H1 (cell line): ENCODE data around the gene NID1. TPM values are rescaled to one million over a fixed set of nuclear protein-coding genes. Genes with fewer than 3 reads are reported as not detected.

Experiments used
- CTCF ChIA-PET: fragments of 300-600 bp; sonication (Branson Sonifier 250); formaldehyde crosslinking; loops from one replicate; lab custom pipeline; 2021; ENCODE audit not compliant: partially characterized antibody; lab: Charles Lee
- POLR2A ChIA-PET: fragments of 300-600 bp; sonication (Branson Sonifier 250); formaldehyde crosslinking; loops from one replicate; lab custom pipeline; 2021; ENCODE audit warnings: inconsistent platforms; ENCODE audit not compliant: partially characterized antibody; lab: Charles Lee
- DNase-seq, 2 experiments: peaks; one replicate each; pipeline versions ENCODE4 v3.0.0 to v3.0.0-alpha.2; 2010 to 2022; ENCODE audit warnings: low spot score in 2 of 2, low read depth in 1 of 2, mixed read lengths in 1 of 2
- FAIRE-seq: peaks from 2 replicates; lab custom pipeline; 2011; peaks lifted over from hg19 to GRCh38; lab: Jason Lieb, UNC
- H2AFZ ChIP-seq: 2 replicates; pipeline ENCODE4 v1.8.1; 2012; ENCODE audit warnings: low read length, inconsistent platforms
- H2AK5ac ChIP-seq: 2 replicates; pipeline ENCODE4 v1.6.1; 2013; ENCODE audit warnings: low read depth, low read length
- H2BK120ac ChIP-seq: replicated peaks from 2 replicates; pipeline ENCODE3; 2013; ENCODE audit warnings: low read depth, low read length, inconsistent platforms
- H2BK12ac ChIP-seq: 2 replicates; pipeline ENCODE4 v1.6.1; 2013; ENCODE audit warnings: low read depth, low read length
- H2BK15ac ChIP-seq: 2 replicates; pipeline ENCODE4 v1.6.1; 2013; ENCODE audit warnings: low read length
- H2BK20ac ChIP-seq: 2 replicates; pipeline ENCODE4 v1.6.1; 2013; ENCODE audit warnings: low read length
- H2BK5ac ChIP-seq: 2 replicates; pipeline ENCODE4 v1.6.1; 2013; ENCODE audit warnings: low read depth, low read length
- H3K14ac ChIP-seq: 2 replicates; pipeline ENCODE4 v1.6.1; 2013; ENCODE audit warnings: inconsistent platforms; ENCODE audit not compliant: insufficient read length
- H3K18ac ChIP-seq: 2 replicates; pipeline ENCODE4 v1.6.1; 2013; ENCODE audit warnings: low read length; ENCODE audit errors: extremely low read depth
- H3K23ac ChIP-seq: 2 replicates; pipeline ENCODE4 v1.6.1; 2013; ENCODE audit warnings: inconsistent platforms; ENCODE audit not compliant: insufficient read length
- H3K23me2 ChIP-seq: 2 replicates; pipeline ENCODE4 v1.6.1; 2013; ENCODE audit warnings: low read depth, low read length
- H3K27ac ChIP-seq: 2 replicates; pipeline ENCODE4 v1.6.1; 2011; ENCODE audit warnings: low read depth, low read length, inconsistent platforms
- H3K27me3 ChIP-seq, 4 experiments: replicated peaks in 1 of 4; 1 replicate in 1 of 4; 2 replicates in 3 of 4; pipeline versions ENCODE4 v1.6.1 to v1.8.1; 2011 to 2013; ENCODE audit warnings: low read length in 3 of 4, mild to moderate bottlenecking in 3 of 4, inconsistent platforms in 2 of 4, mixed read lengths in 2 of 4, moderate library complexity in 1 of 4; ENCODE audit not compliant: control insufficient read depth in 3 of 4, insufficient read depth in 3 of 4; ENCODE audit errors: extremely low read depth in 1 of 4
- H3K36me3 ChIP-seq, 4 experiments: 2 replicates each; pipeline versions ENCODE4 v1.6.1 to v1.8.1; 2011 to 2013; ENCODE audit warnings: mild to moderate bottlenecking in 4 of 4, low read length in 3 of 4, moderate library complexity in 2 of 4, control low read depth in 1 of 4, inconsistent platforms in 1 of 4; ENCODE audit not compliant: insufficient read depth in 4 of 4, control insufficient read depth in 2 of 4
- H3K4ac ChIP-seq: replicated peaks from 2 replicates; pipeline ENCODE3; 2013; ENCODE audit warnings: low read length, low read depth, mixed read lengths, inconsistent platforms; ENCODE audit not compliant: insufficient read length
- H3K4me1 ChIP-seq, 4 experiments: replicated peaks in 1 of 4; 1 replicate in 1 of 4; 2 replicates in 3 of 4; pipeline versions ENCODE4 v1.6.1 to v1.8.1; 2011 to 2013; ENCODE audit warnings: low read length in 3 of 4, inconsistent platforms in 2 of 4, mixed read lengths in 1 of 4; ENCODE audit not compliant: insufficient read depth in 4 of 4, control insufficient read depth in 3 of 4
- H3K4me2 ChIP-seq, 2 experiments: 2 replicates each; pipeline versions ENCODE4 v1.6.1 to v1.8.1; 2011 to 2013; ENCODE audit warnings: low read depth in 2 of 2, low read length in 2 of 2, control low read depth in 1 of 2, inconsistent platforms in 1 of 2, mild to moderate bottlenecking in 1 of 2; ENCODE audit not compliant: insufficient read depth in 1 of 2
- H3K4me3 ChIP-seq, 4 experiments: fragments of 200-600, 300-600 bp in 1 of 4; sonication (generic), shearing (Covaris generic), sonication (Bioruptor Twin) in 1 of 4; 2 replicates each; pipeline versions ENCODE4 v1.5.1 to v1.8.1; 2011 to 2016; ENCODE audit warnings: low read length in 4 of 4, low read depth in 3 of 4, control low read depth in 2 of 4, inconsistent platforms in 2 of 4, mild to moderate bottlenecking in 2 of 4, mixed read lengths in 1 of 4, moderate library complexity in 1 of 4; ENCODE audit not compliant: insufficient read depth in 2 of 4; ENCODE audit errors: extremely low read depth in 1 of 4
- H3K56ac ChIP-seq: replicated peaks from 2 replicates; pipeline ENCODE3; 2013; ENCODE audit warnings: low read depth, mild to moderate bottlenecking, mixed read lengths, low read length, inconsistent platforms; ENCODE audit not compliant: insufficient read length
- H3K79me1 ChIP-seq: 2 replicates; pipeline ENCODE4 v1.6.1; 2013; ENCODE audit warnings: low read depth, low read length, control low read depth
- H3K79me2 ChIP-seq, 2 experiments: 2 replicates each; pipeline versions ENCODE4 v1.6.1 to v1.8.1; 2012 to 2013; ENCODE audit warnings: low read length in 2 of 2, mild to moderate bottlenecking in 2 of 2, inconsistent platforms in 1 of 2; ENCODE audit not compliant: insufficient read depth in 2 of 2, control insufficient read depth in 1 of 2
- H3K9ac ChIP-seq, 4 experiments: replicated peaks in 1 of 4; 1 replicate in 1 of 4; 2 replicates in 3 of 4; pipeline versions ENCODE4 v1.6.1 to v1.8.1; 2011 to 2013; ENCODE audit warnings: low read depth in 3 of 4, low read length in 3 of 4, control low read depth in 2 of 4, mild to moderate bottlenecking in 2 of 4, moderate library complexity in 2 of 4, inconsistent platforms in 1 of 4; ENCODE audit errors: extremely low read depth in 1 of 4
- H3K9me3 ChIP-seq, 2 experiments: 2 replicates each; pipeline versions ENCODE4 v1.6.1 to v1.8.1; 2012 to 2013; ENCODE audit warnings: mild to moderate bottlenecking in 2 of 2, moderate library complexity in 2 of 2, control low read depth in 1 of 2, inconsistent platforms in 1 of 2, low read depth in 1 of 2, low read length in 1 of 2, mixed read lengths in 1 of 2; ENCODE audit not compliant: insufficient read depth in 2 of 2
- H4K20me1 ChIP-seq, 2 experiments: replicated peaks in 1 of 2; 2 replicates each; pipeline versions ENCODE3 to v1.8.1; 2011 to 2013; ENCODE audit warnings: inconsistent platforms in 2 of 2, low read length in 2 of 2, mild to moderate bottlenecking in 1 of 2; ENCODE audit not compliant: insufficient read depth in 2 of 2, control insufficient read depth in 1 of 2
- H4K5ac ChIP-seq: 2 replicates; pipeline ENCODE4 v1.6.1; 2013; ENCODE audit warnings: low read length, low read depth, mixed read lengths, inconsistent platforms; ENCODE audit not compliant: insufficient read length
- H4K8ac ChIP-seq: 2 replicates; pipeline ENCODE4 v1.8.0; 2013; ENCODE audit warnings: mild to moderate bottlenecking, moderate library complexity, low read length, inconsistent platforms; ENCODE audit not compliant: insufficient read depth; ENCODE audit errors: extremely low read depth
- H4K91ac ChIP-seq: replicated peaks from 2 replicates; pipeline ENCODE3; 2013; ENCODE audit warnings: low read length, mixed read lengths, inconsistent platforms; ENCODE audit not compliant: insufficient read length
- BCL11A ChIP-seq, 2 experiments: IDR thresholded peaks; one replicate each; pipeline ENCODE4 v1.6.1; 2011; ENCODE audit warnings: low read depth in 2 of 2, low read length in 2 of 2, mild to moderate bottlenecking in 2 of 2
- CHD2 ChIP-seq: IDR thresholded peaks from 2 replicates; pipeline ENCODE4 v1.6.1; 2012; ENCODE audit warnings: low read length, improper control_type of control experiment
- CTCF ChIP-seq, 3 experiments: IDR thresholded peaks; 1 replicate in 2 of 3; 2 replicates in 1 of 3; pipeline versions ENCODE4 v1.5.1 to v1.6.1; 2011; ENCODE audit warnings: low read length in 3 of 3, mild to moderate bottlenecking in 3 of 3, inconsistent platforms in 2 of 3, low read depth in 1 of 3, moderate library complexity in 1 of 3; ENCODE audit not compliant: insufficient read depth in 1 of 3; ENCODE audit errors: control extremely low read depth in 1 of 3
- EGR1 ChIP-seq: IDR thresholded peaks from 2 replicates; pipeline ENCODE4 v1.6.1; 2011; ENCODE audit warnings: low read depth, low read length, borderline replicate concordance
- EP300 ChIP-seq, 2 experiments: IDR thresholded peaks; 1 replicate in 1 of 2; 2 replicates in 1 of 2; pipeline ENCODE4 v1.6.1; 2011 to 2012; ENCODE audit warnings: low read depth in 2 of 2, low read length in 2 of 2, mild to moderate bottlenecking in 2 of 2, borderline replicate concordance in 1 of 2, inconsistent platforms in 1 of 2, moderate library complexity in 1 of 2
- FOSL1 ChIP-seq: IDR thresholded peaks from 2 replicates; pipeline ENCODE4 v1.6.1; 2011; ENCODE audit warnings: mild to moderate bottlenecking, low read depth, low read length, moderate library complexity; ENCODE audit not compliant: insufficient read depth
- GTF2F1 ChIP-seq: IDR thresholded peaks from 2 replicates; pipeline ENCODE4 v1.6.1; 2012; ENCODE audit warnings: low read depth, low read length, improper control_type of control experiment, borderline replicate concordance
- KDM5A ChIP-seq: fragments of 200-600 bp; IDR thresholded peaks from 2 replicates; pipeline ENCODE4 v1.7.1; 2012; ENCODE audit warnings: mild to moderate bottlenecking, low read length, inconsistent platforms, mixed read lengths
- RFX5 ChIP-seq: IDR thresholded peaks from 2 replicates; pipeline ENCODE4 v1.6.1; 2011; ENCODE audit warnings: low read depth, low read length, improper control_type of control experiment, borderline replicate concordance
- SIRT6 ChIP-seq: IDR thresholded peaks from one replicate; pipeline ENCODE4 v1.7.1; 2012; ENCODE audit warnings: low read length, inconsistent platforms
- SUZ12 ChIP-seq: fragments of 200-600 bp; sonication (generic); IDR thresholded peaks from 2 replicates; pipeline ENCODE4 v1.6.1; 2012; ENCODE audit warnings: mild to moderate bottlenecking, inconsistent platforms, low read length, moderate library complexity, mixed read lengths
- TAF1 ChIP-seq: IDR thresholded peaks from 2 replicates; pipeline ENCODE4 v1.6.1; 2011; ENCODE audit warnings: mild to moderate bottlenecking, low read depth, low read length
- WGBS, 2 experiments: shearing (Covaris generic) in 1 of 2; methylation state at CpG; one replicate each; pipeline versions ENCODE4 v1.1.6 to v1.1.7; 2013 to 2015; ENCODE audit warnings: low lambda C conversion rate in 2 of 2, mixed read lengths in 2 of 2, inconsistent platforms in 1 of 2, low coverage in 1 of 2, missing lambda C conversion rate in 1 of 2; ENCODE audit not compliant: insufficient replicate concordance in 2 of 2, insufficient coverage in 1 of 2, insufficient read length in 1 of 2; ENCODE audit errors: extremely low coverage in 1 of 2, missing lambda C conversion rate in 1 of 2; 5-methylcytosine and 5-hydroxymethylcytosine counted together
- polyA plus RNA-seq, 7 experiments: library from polyadenylated mRNA; depleted of rRNA in 3 of 7; stranded (reverse) in 5 of 7; unstranded in 2 of 7; fragments of >200 nt in 5 of 7; fragments of 200-250 nt in 2 of 7; gene quantifications; 1 replicate in 5 of 7; 2 replicates in 1 of 7; 4 replicates in 1 of 7; pipeline versions ENCODE4 v1.2.1 to v1.2.3, GENCODE V29; 2011 to 2013; ENCODE audit warnings: missing spikeins in 2 of 7, mixed read lengths in 2 of 7
- total RNA-seq: library from RNA; stranded (reverse); fragmentation: NEBNext Ultra II Directional; extraction: Animal tissue kit (Norgen Biotek cat#: 25700); gene quantifications from 2 replicates; pipeline ENCODE4 v1.2.1, GENCODE V29; 2021

Gene NID1
- total and polyA plus RNA-seq, 2 of the 8 experiments (the other 6 are each of a cell fraction or from before 2014, with no cell fraction given) = 20.9 to 25.4 TPM

DNA sequence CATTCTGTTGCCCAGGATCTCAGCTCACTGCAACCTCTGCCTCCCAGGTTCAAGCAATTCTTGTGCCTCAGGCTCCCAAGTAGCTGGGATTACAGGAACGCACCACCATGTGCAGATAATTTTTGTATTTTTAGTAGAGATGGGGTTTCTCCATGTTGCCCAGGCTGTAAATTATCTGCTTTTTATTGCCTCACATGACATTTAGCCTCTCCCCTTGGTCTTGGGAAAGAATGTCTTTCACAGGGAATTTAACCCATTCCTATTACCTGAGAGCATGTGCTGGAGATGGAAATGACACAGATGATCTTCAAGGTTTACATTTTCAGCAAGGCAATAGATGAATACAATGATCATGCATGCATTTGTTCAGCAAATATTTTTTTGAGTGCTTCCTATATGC is 75.8 kb downstream of the NID1 start:
- Histone ChIP-seq H3K23ac (no peak overlapping the region), H2AFZ (no peak overlapping the region), H3K9me3 (peaks cover 4 to 10% of the 10 kb centered on the region in 2 experiments; a peak in 2 of 4 replicates), H3K27ac (no peak overlapping the region), H2BK20ac (no peak overlapping the region), H2BK5ac (no peak overlapping the region), H3K27me3 (no peaks in the 10 kb centered on the region), H4K91ac (no peak overlapping the region), H3K79me1 (no peaks in the 10 kb centered on the region), H4K8ac (no peak overlapping the region), H3K79me2 (no peaks in the 10 kb centered on the region), H3K23me2 (no peaks in the 10 kb centered on the region), H2BK120ac (no peak overlapping the region), H3K14ac (no peak overlapping the region), H4K5ac (no peak overlapping the region), H3K4ac (no peak overlapping the region), H3K56ac (no peak overlapping the region), H4K20me1 (no peaks in the 10 kb centered on the region), H2BK12ac (no peak overlapping the region), H3K36me3 (no peaks in the 10 kb centered on the region), H2BK15ac (no peak overlapping the region), H3K9ac (no peak overlapping the region), H3K4me3 (no peak overlapping the region), H3K4me1 (no peaks in the 10 kb centered on the region; a peak in 1 of 7 replicates), H2AK5ac (no peak overlapping the region), H3K18ac (no peak overlapping the region), H3K4me2 (no peak overlapping the region)
- ChIA-PET POLR2A (interaction anchor here (0.8 kb wide), 1 partner anchor 12 kb away, joined by 3 read pairs; no protein-coding TSS in a partner anchor), CTCF (no interaction called here)
- no peak for TF ChIP-seq SIRT6
- no peak for TF ChIP-seq CTCF (IDR thresholded peaks at IDR 0.05; ENCODE audit: control extremely low read depth in 1 of 3, insufficient read depth in 1 of 3, low read depth in 1 of 3, low read length in 3 of 3)
- TF ChIP-seq BCL11A (IDR thresholded peaks at IDR 0.05; ENCODE audit: low read depth in 2 of 2, low read length in 2 of 2) = no peak
- no peak for TF ChIP-seq SUZ12
- TF ChIP-seq TAF1 = no peak
- no peak for TF ChIP-seq GTF2F1
- no peak for TF ChIP-seq KDM5A
- TF ChIP-seq RFX5 = no peak
- TF ChIP-seq CHD2 = no peak
- TF ChIP-seq EP300 (IDR thresholded peaks at IDR 0.05; ENCODE audit: borderline replicate concordance in 1 of 2, low read depth in 2 of 2, low read length in 2 of 2) = no peak
- no peak for TF ChIP-seq EGR1
- TF ChIP-seq FOSL1 = no peak
- WGBS, 2 experiments = 75% methylated on average over 1 of the region's 1 CpG; no CpG with 5 or more reads in 1 of the 2 experiments
- FAIRE-seq = no peak
- no peak for DNase-seq
